H1 (cell line): Measurements from ENCODE around the gene FLT3. TPM values are rescaled to one million over a fixed set of nuclear protein-coding genes. Genes with fewer than 3 reads are reported as not detected.

Source experiments
- CTCF ChIA-PET: fragments of 300-600 bp; sonication (Branson Sonifier 250); formaldehyde crosslinking; loops from one replicate; lab custom pipeline; 2021; ENCODE audit not compliant: partially characterized antibody; lab: Charles Lee
- POLR2A ChIA-PET: fragments of 300-600 bp; sonication (Branson Sonifier 250); formaldehyde crosslinking; loops from one replicate; lab custom pipeline; 2021; ENCODE audit warnings: inconsistent platforms; ENCODE audit not compliant: partially characterized antibody; lab: Charles Lee
- DNase-seq, 2 experiments: peaks; one replicate each; pipeline versions ENCODE4 v3.0.0 to v3.0.0-alpha.2; 2010 to 2022; ENCODE audit warnings: low spot score in 2 of 2, low read depth in 1 of 2, mixed read lengths in 1 of 2
- FAIRE-seq: peaks from 2 replicates; lab custom pipeline; 2011; peaks lifted over from hg19 to GRCh38; lab: Jason Lieb, UNC
- H2AFZ ChIP-seq: 2 replicates; pipeline ENCODE4 v1.8.1; 2012; ENCODE audit warnings: low read length, inconsistent platforms
- H2AK5ac ChIP-seq: 2 replicates; pipeline ENCODE4 v1.6.1; 2013; ENCODE audit warnings: low read depth, low read length
- H2BK120ac ChIP-seq: replicated peaks from 2 replicates; pipeline ENCODE3; 2013; ENCODE audit warnings: low read depth, low read length, inconsistent platforms
- H2BK12ac ChIP-seq: 2 replicates; pipeline ENCODE4 v1.6.1; 2013; ENCODE audit warnings: low read depth, low read length
- H2BK15ac ChIP-seq: 2 replicates; pipeline ENCODE4 v1.6.1; 2013; ENCODE audit warnings: low read length
- H2BK20ac ChIP-seq: 2 replicates; pipeline ENCODE4 v1.6.1; 2013; ENCODE audit warnings: low read length
- H2BK5ac ChIP-seq: 2 replicates; pipeline ENCODE4 v1.6.1; 2013; ENCODE audit warnings: low read depth, low read length
- H3K14ac ChIP-seq: 2 replicates; pipeline ENCODE4 v1.6.1; 2013; ENCODE audit warnings: inconsistent platforms; ENCODE audit not compliant: insufficient read length
- H3K18ac ChIP-seq: 2 replicates; pipeline ENCODE4 v1.6.1; 2013; ENCODE audit warnings: low read length; ENCODE audit errors: extremely low read depth
- H3K23ac ChIP-seq: 2 replicates; pipeline ENCODE4 v1.6.1; 2013; ENCODE audit warnings: inconsistent platforms; ENCODE audit not compliant: insufficient read length
- H3K23me2 ChIP-seq: 2 replicates; pipeline ENCODE4 v1.6.1; 2013; ENCODE audit warnings: low read depth, low read length
- H3K27ac ChIP-seq: 2 replicates; pipeline ENCODE4 v1.6.1; 2011; ENCODE audit warnings: low read depth, low read length, inconsistent platforms
- H3K27me3 ChIP-seq, 4 experiments: replicated peaks in 1 of 4; 1 replicate in 1 of 4; 2 replicates in 3 of 4; pipeline versions ENCODE4 v1.6.1 to v1.8.1; 2011 to 2013; ENCODE audit warnings: low read length in 3 of 4, mild to moderate bottlenecking in 3 of 4, inconsistent platforms in 2 of 4, mixed read lengths in 2 of 4, moderate library complexity in 1 of 4; ENCODE audit not compliant: control insufficient read depth in 3 of 4, insufficient read depth in 3 of 4; ENCODE audit errors: extremely low read depth in 1 of 4
- H3K36me3 ChIP-seq, 4 experiments: 2 replicates each; pipeline versions ENCODE4 v1.6.1 to v1.8.1; 2011 to 2013; ENCODE audit warnings: mild to moderate bottlenecking in 4 of 4, low read length in 3 of 4, moderate library complexity in 2 of 4, control low read depth in 1 of 4, inconsistent platforms in 1 of 4; ENCODE audit not compliant: insufficient read depth in 4 of 4, control insufficient read depth in 2 of 4
- H3K4ac ChIP-seq: replicated peaks from 2 replicates; pipeline ENCODE3; 2013; ENCODE audit warnings: low read length, low read depth, mixed read lengths, inconsistent platforms; ENCODE audit not compliant: insufficient read length
- H3K4me1 ChIP-seq, 4 experiments: replicated peaks in 1 of 4; 1 replicate in 1 of 4; 2 replicates in 3 of 4; pipeline versions ENCODE4 v1.6.1 to v1.8.1; 2011 to 2013; ENCODE audit warnings: low read length in 3 of 4, inconsistent platforms in 2 of 4, mixed read lengths in 1 of 4; ENCODE audit not compliant: insufficient read depth in 4 of 4, control insufficient read depth in 3 of 4
- H3K4me2 ChIP-seq, 2 experiments: 2 replicates each; pipeline versions ENCODE4 v1.6.1 to v1.8.1; 2011 to 2013; ENCODE audit warnings: low read depth in 2 of 2, low read length in 2 of 2, control low read depth in 1 of 2, inconsistent platforms in 1 of 2, mild to moderate bottlenecking in 1 of 2; ENCODE audit not compliant: insufficient read depth in 1 of 2
- H3K4me3 ChIP-seq, 4 experiments: fragments of 200-600, 300-600 bp in 1 of 4; sonication (generic), shearing (Covaris generic), sonication (Bioruptor Twin) in 1 of 4; 2 replicates each; pipeline versions ENCODE4 v1.5.1 to v1.8.1; 2011 to 2016; ENCODE audit warnings: low read length in 4 of 4, low read depth in 3 of 4, control low read depth in 2 of 4, inconsistent platforms in 2 of 4, mild to moderate bottlenecking in 2 of 4, mixed read lengths in 1 of 4, moderate library complexity in 1 of 4; ENCODE audit not compliant: insufficient read depth in 2 of 4; ENCODE audit errors: extremely low read depth in 1 of 4
- H3K56ac ChIP-seq: replicated peaks from 2 replicates; pipeline ENCODE3; 2013; ENCODE audit warnings: low read depth, mild to moderate bottlenecking, mixed read lengths, low read length, inconsistent platforms; ENCODE audit not compliant: insufficient read length
- H3K79me1 ChIP-seq: 2 replicates; pipeline ENCODE4 v1.6.1; 2013; ENCODE audit warnings: low read depth, low read length, control low read depth
- H3K79me2 ChIP-seq, 2 experiments: 2 replicates each; pipeline versions ENCODE4 v1.6.1 to v1.8.1; 2012 to 2013; ENCODE audit warnings: low read length in 2 of 2, mild to moderate bottlenecking in 2 of 2, inconsistent platforms in 1 of 2; ENCODE audit not compliant: insufficient read depth in 2 of 2, control insufficient read depth in 1 of 2
- H3K9ac ChIP-seq, 4 experiments: replicated peaks in 1 of 4; 1 replicate in 1 of 4; 2 replicates in 3 of 4; pipeline versions ENCODE4 v1.6.1 to v1.8.1; 2011 to 2013; ENCODE audit warnings: low read depth in 3 of 4, low read length in 3 of 4, control low read depth in 2 of 4, mild to moderate bottlenecking in 2 of 4, moderate library complexity in 2 of 4, inconsistent platforms in 1 of 4; ENCODE audit errors: extremely low read depth in 1 of 4
- H3K9me3 ChIP-seq, 2 experiments: 2 replicates each; pipeline versions ENCODE4 v1.6.1 to v1.8.1; 2012 to 2013; ENCODE audit warnings: mild to moderate bottlenecking in 2 of 2, moderate library complexity in 2 of 2, control low read depth in 1 of 2, inconsistent platforms in 1 of 2, low read depth in 1 of 2, low read length in 1 of 2, mixed read lengths in 1 of 2; ENCODE audit not compliant: insufficient read depth in 2 of 2
- H4K20me1 ChIP-seq, 2 experiments: replicated peaks in 1 of 2; 2 replicates each; pipeline versions ENCODE3 to v1.8.1; 2011 to 2013; ENCODE audit warnings: inconsistent platforms in 2 of 2, low read length in 2 of 2, mild to moderate bottlenecking in 1 of 2; ENCODE audit not compliant: insufficient read depth in 2 of 2, control insufficient read depth in 1 of 2
- H4K5ac ChIP-seq: 2 replicates; pipeline ENCODE4 v1.6.1; 2013; ENCODE audit warnings: low read length, low read depth, mixed read lengths, inconsistent platforms; ENCODE audit not compliant: insufficient read length
- H4K8ac ChIP-seq: 2 replicates; pipeline ENCODE4 v1.8.0; 2013; ENCODE audit warnings: mild to moderate bottlenecking, moderate library complexity, low read length, inconsistent platforms; ENCODE audit not compliant: insufficient read depth; ENCODE audit errors: extremely low read depth
- H4K91ac ChIP-seq: replicated peaks from 2 replicates; pipeline ENCODE3; 2013; ENCODE audit warnings: low read length, mixed read lengths, inconsistent platforms; ENCODE audit not compliant: insufficient read length
- CBX8 ChIP-seq: fragments of 300-800, 300-1000 bp; sonication (generic); IDR thresholded peaks from 2 replicates; pipeline ENCODE4 v1.7.1; 2016; ENCODE audit warnings: low read depth, low read length, borderline replicate concordance
- E2F6 ChIP-seq: IDR thresholded peaks from 2 replicates; pipeline ENCODE4 v1.6.1; 2012; ENCODE audit warnings: inconsistent platforms
- EZH2 ChIP-seq: fragments of 200-600 bp; sonication (generic); IDR thresholded peaks from 2 replicates; pipeline ENCODE4 v1.7.1; 2012; ENCODE audit warnings: low read depth, mild to moderate bottlenecking, moderate library complexity, low read length, inconsistent platforms; ENCODE audit not compliant: severe bottlenecking
- GABPA ChIP-seq: IDR thresholded peaks from 2 replicates; pipeline ENCODE4 v1.6.1; 2011; ENCODE audit warnings: mild to moderate bottlenecking, low read length, moderate library complexity, borderline replicate concordance; ENCODE audit not compliant: insufficient read depth
- KDM5A ChIP-seq: fragments of 200-600 bp; IDR thresholded peaks from 2 replicates; pipeline ENCODE4 v1.7.1; 2012; ENCODE audit warnings: mild to moderate bottlenecking, low read length, inconsistent platforms, mixed read lengths
- NANOG ChIP-seq: IDR thresholded peaks from 2 replicates; pipeline ENCODE4 v1.6.1; 2011; ENCODE audit warnings: low read length, low read depth, mild to moderate bottlenecking, inconsistent platforms; ENCODE audit not compliant: insufficient read depth, poor library complexity, severe bottlenecking
- NRF1 ChIP-seq: IDR thresholded peaks from 2 replicates; pipeline ENCODE4 v1.6.1; 2011; ENCODE audit warnings: mild to moderate bottlenecking, low read depth, low read length, improper control_type of control experiment
- RBBP5 ChIP-seq: IDR thresholded peaks from 2 replicates; pipeline ENCODE4 v1.7.1; 2012; ENCODE audit warnings: low read depth, mild to moderate bottlenecking, inconsistent platforms, low read length, moderate library complexity, borderline replicate concordance
- RXRA ChIP-seq: IDR thresholded peaks from 2 replicates; pipeline ENCODE4 v1.6.1; 2011; ENCODE audit warnings: low read depth, mild to moderate bottlenecking, low read length, moderate library complexity; ENCODE audit not compliant: insufficient read depth
- SRF ChIP-seq: IDR thresholded peaks from 2 replicates; pipeline ENCODE4 v1.6.1; 2011; ENCODE audit warnings: mild to moderate bottlenecking, low read depth, low read length, moderate library complexity
- SUZ12 ChIP-seq: fragments of 200-600 bp; sonication (generic); IDR thresholded peaks from 2 replicates; pipeline ENCODE4 v1.6.1; 2012; ENCODE audit warnings: mild to moderate bottlenecking, inconsistent platforms, low read length, moderate library complexity, mixed read lengths
- TAF7 ChIP-seq: optimal IDR thresholded peaks from 2 replicates; pipeline ENCODE3; 2011; ENCODE audit warnings: low read depth, mild to moderate bottlenecking, inconsistent platforms, low read length, moderate library complexity, borderline replicate concordance
- WGBS, 2 experiments: shearing (Covaris generic) in 1 of 2; methylation state at CpG; one replicate each; pipeline versions ENCODE4 v1.1.6 to v1.1.7; 2013 to 2015; ENCODE audit warnings: low lambda C conversion rate in 2 of 2, mixed read lengths in 2 of 2, inconsistent platforms in 1 of 2, low coverage in 1 of 2, missing lambda C conversion rate in 1 of 2; ENCODE audit not compliant: insufficient replicate concordance in 2 of 2, insufficient coverage in 1 of 2, insufficient read length in 1 of 2; ENCODE audit errors: extremely low coverage in 1 of 2, missing lambda C conversion rate in 1 of 2; 5-methylcytosine and 5-hydroxymethylcytosine counted together
- polyA plus RNA-seq, 7 experiments: library from polyadenylated mRNA; depleted of rRNA in 3 of 7; stranded (reverse) in 5 of 7; unstranded in 2 of 7; fragments of >200 nt in 5 of 7; fragments of 200-250 nt in 2 of 7; gene quantifications; 1 replicate in 5 of 7; 2 replicates in 1 of 7; 4 replicates in 1 of 7; pipeline versions ENCODE4 v1.2.1 to v1.2.3, GENCODE V29; 2011 to 2013; ENCODE audit warnings: missing spikeins in 2 of 7, mixed read lengths in 2 of 7
- total RNA-seq: library from RNA; stranded (reverse); fragmentation: NEBNext Ultra II Directional; extraction: Animal tissue kit (Norgen Biotek cat#: 25700); gene quantifications from 2 replicates; pipeline ENCODE4 v1.2.1, GENCODE V29; 2021

The FLT3 gene
- total and polyA plus RNA-seq, 2 of the 8 experiments (the other 6 are each of a cell fraction or from before 2014, with no cell fraction given), result 0.44 to 0.71 TPM

GRCh38 chr13:27954406-27954851, 145.9 kb downstream of the FLT3 start:
- Histone ChIP-seq H4K5ac (no peak overlapping the region), H2AK5ac (no peak overlapping the region), H3K27me3 (peaks cover 62 to 91% (median 79%) of the 10 kb centered on the region in 4 experiments), H3K79me1 (no peaks in the 10 kb centered on the region), H2AFZ (no peak overlapping the region), H2BK20ac (no peak overlapping the region), H3K56ac (no peak overlapping the region), H4K8ac (no peak overlapping the region), H3K27ac (no peak overlapping the region), H2BK12ac (no peak overlapping the region), H3K4me2 (peak overlapping the region; percentile 2 to 88), H2BK5ac (no peak overlapping the region), H3K18ac (no peak overlapping the region), H3K23ac (no peak overlapping the region), H3K9me3 (no peaks in the 10 kb centered on the region; a peak in 1 of 4 replicates), H3K4me3 (peak overlapping the region; percentile 5 to 61 (median 42); a peak in 7 of 8 replicates), H3K79me2 (no peaks in the 10 kb centered on the region), H3K9ac (no peak overlapping the region), H3K23me2 (peaks cover 1% of the 10 kb centered on the region; the same call in 1 of the 2 replicates), H3K4ac (no peak overlapping the region), H3K4me1 (peaks cover 0 to 5% (median 3%) of the 10 kb centered on the region in 4 experiments; a peak in 4 of 7 replicates), H3K14ac (no peak overlapping the region), H4K91ac (no peak overlapping the region), H2BK15ac (no peak overlapping the region), H2BK120ac (no peak overlapping the region), H3K36me3 (no peaks in the 10 kb centered on the region; a peak in 1 of 8 replicates), H4K20me1 (peaks cover 8 to 15% of the 10 kb centered on the region in 2 experiments)
- POLR2A ChIA-PET, result interaction anchor here (0.9 to 1.5 kb wide), 3 partner anchors 11 to 334 kb away, joined by 3 to 6 read pairs (median 3); no protein-coding TSS in a partner anchor
- CTCF ChIA-PET, result interaction anchor here (0.6 to 8.6 kb wide), 44 partner anchors 9 to 592 kb away, joined by 3 to 150 read pairs (median 6); partner anchors contain the start of genes CDX2, PDX1 and URAD
- 4% methylated on average over 44 of the region's 56 CpGs; no CpG with 5 or more reads in 1 of the 2 experiments for WGBS, 2 experiments
- DNase-seq, result peak in 1 of 2 experiments; percentile 75
- no peak for FAIRE-seq
- no peak for TF ChIP-seq E2F6
- no peak for TF ChIP-seq TAF7
- TF ChIP-seq GABPA, result no peak
- 0 out of 2 replicates have a peak, but pooled peaks have one; percentile 21 for TF ChIP-seq RBBP5
- TF ChIP-seq SRF, result no peak
- no peak for TF ChIP-seq KDM5A
- TF ChIP-seq NANOG, result no peak
- peak; percentile 87 for TF ChIP-seq SUZ12
- peak; percentile 81 for TF ChIP-seq EZH2
- TF ChIP-seq NRF1, result no peak
- TF ChIP-seq CBX8, result no peak
- no peak for TF ChIP-seq RXRA
